Smooth muscle cell (in vitro differentiated cells): ENCODE measurements around the gene TMEM100. TPM values are rescaled to one million over a fixed set of nuclear protein-coding genes. Genes with fewer than 3 reads are reported as not detected.

Experiments used
- DNase-seq: peaks from one replicate; lab custom pipeline; 2025; ENCODE audit not compliant: unreplicated experiment; lab: John Stamatoyannopoulos, UW
- H2AFZ ChIP-seq: fragments of 200-600 bp; sonication (generic); 2 replicates; pipeline ENCODE4 v1.6.0; 2016; ENCODE audit warnings: antibody characterized with exemption, low read depth, mild to moderate bottlenecking
- H3F3A ChIP-seq: fragments of 200-600 bp; sonication (generic); 2 replicates; pipeline ENCODE4 v1.6.0; 2017; ENCODE audit warnings: antibody characterized with exemption, low read depth
- H3K27ac ChIP-seq: fragments of 200-600 bp; sonication (generic); 2 replicates; pipeline ENCODE4 v1.5.1; 2016; ENCODE audit warnings: low read depth, mild to moderate bottlenecking
- H3K27me3 ChIP-seq: fragments of 200-600 bp; sonication (generic); 2 replicates; pipeline ENCODE4 v1.6.1; 2016; ENCODE audit warnings: low read depth, mild to moderate bottlenecking
- H3K36me3 ChIP-seq: fragments of 200-600 bp; sonication (generic); 2 replicates; pipeline ENCODE4 v1.5.1; 2016; ENCODE audit warnings: low read depth
- H3K4me1 ChIP-seq: fragments of 200-600 bp; sonication (generic); 2 replicates; pipeline ENCODE4 v1.5.1; 2016; ENCODE audit warnings: low read depth
- H3K4me2 ChIP-seq: fragments of 200-600 bp; sonication (generic); 2 replicates; pipeline ENCODE4 v1.6.0; 2016; ENCODE audit warnings: mild to moderate bottlenecking
- H3K4me3 ChIP-seq: fragments of 200-600 bp; sonication (generic); 2 replicates; pipeline ENCODE4 v1.5.1; 2016; ENCODE audit warnings: mild to moderate bottlenecking
- H3K79me2 ChIP-seq: fragments of 200-600 bp; sonication (generic); 2 replicates; pipeline ENCODE4 v1.6.0; 2016; ENCODE audit warnings: low read depth, mild to moderate bottlenecking
- H3K9ac ChIP-seq: fragments of 200-600 bp; sonication (generic); 2 replicates; pipeline ENCODE4 v1.6.0; 2016; ENCODE audit warnings: low read depth
- H3K9me3 ChIP-seq: fragments of 200-600 bp; sonication (generic); replicated peaks from 2 replicates; pipeline ENCODE4 v1.5.1; 2016; ENCODE audit warnings: low read depth
- H4K20me1 ChIP-seq: fragments of 200-600 bp; sonication (generic); 2 replicates; pipeline ENCODE4 v1.6.0; 2016; ENCODE audit warnings: low read depth
- CTCF ChIP-seq: fragments of 200-600 bp; sonication (generic); IDR thresholded peaks from 2 replicates; pipeline ENCODE4 v1.5.1; 2017; ENCODE audit warnings: borderline replicate concordance, mild to moderate bottlenecking, antibody characterized with exemption; ENCODE audit not compliant: insufficient read depth, poor library complexity, severe bottlenecking
- WGBS: methylation state at CpG from one replicate; pipeline ENCODE4 v1.1.7; 2016; ENCODE audit warnings: low lambda C conversion rate; 5-methylcytosine and 5-hydroxymethylcytosine counted together
- polyA plus RNA-seq: library from polyadenylated mRNA; unstranded; fragments of >200 nt; fragmentation: Nextera tagmentation; extraction: Ambion mirVana; gene quantifications from 2 replicates; pipeline ENCODE4 v1.2.1, GENCODE V29; 2016
- total RNA-seq: library from RNA; depleted of rRNA; stranded (reverse); fragments of >200 nt; gene quantifications from 2 replicates; pipeline ENCODE4 v1.2.3, GENCODE V29; 2014

TMEM100 gene
- total and polyA plus RNA-seq, 2 experiments from 2014 or later = 1.9 to 2.9 TPM

DNA sequence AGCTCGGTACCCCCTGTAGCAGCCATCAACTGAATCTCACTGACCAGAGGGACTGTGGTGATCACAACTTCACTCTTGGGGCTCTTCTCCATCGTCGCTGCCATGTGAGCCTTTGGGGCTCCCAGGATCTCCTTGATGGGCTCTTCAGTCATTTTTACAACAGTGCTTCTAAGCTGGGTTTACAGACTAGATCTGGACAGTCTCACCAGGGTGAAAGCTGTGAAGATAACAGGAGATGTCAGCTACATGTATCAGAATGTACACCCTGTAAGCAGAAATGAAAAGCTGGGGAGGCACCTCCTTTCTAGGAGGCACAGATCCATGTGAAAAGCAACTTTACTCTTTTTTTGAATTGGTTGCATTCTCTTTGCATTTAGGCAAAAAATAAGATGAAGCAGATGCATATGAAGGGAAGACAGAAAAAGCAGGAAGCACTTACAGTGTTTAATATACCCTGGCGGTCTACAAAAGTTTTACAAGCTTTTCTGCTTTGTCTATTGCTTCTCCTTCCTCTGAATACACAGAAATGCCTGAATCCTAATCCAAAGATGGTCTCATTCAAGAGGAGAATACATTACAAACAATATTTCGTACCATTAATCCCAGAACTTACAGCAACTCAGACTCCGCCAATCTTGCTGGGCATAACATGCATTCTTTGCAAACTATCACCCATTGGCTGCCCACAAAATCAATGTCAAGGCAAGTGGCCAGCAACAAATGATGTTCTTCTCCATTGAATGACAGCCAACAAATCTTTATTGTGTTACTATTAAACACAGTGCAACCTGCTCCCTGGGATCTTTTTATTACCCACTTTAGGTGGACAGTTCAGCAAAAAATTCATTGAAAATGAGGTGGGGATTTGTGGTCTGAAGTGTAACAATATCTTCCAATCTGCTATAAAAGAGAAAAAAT is 1.5 kb downstream of the TMEM100 start:
- WGBS = 23% methylated on average over 6 of the region's 6 CpGs
- Histone ChIP-seq H3K36me3 (no peaks in the 10 kb centered on the region), H2AFZ (peak overlapping the region; percentile 59), H3K4me3 (peak overlapping the region; percentile 47), H4K20me1 (no peaks in the 10 kb centered on the region), H3K27me3 (no peaks in the 10 kb centered on the region), H3F3A (peaks cover 30% of the 10 kb centered on the region), H3K9me3 (no peaks in the 10 kb centered on the region), H3K4me2 (peak overlapping the region; percentile 91), H3K27ac (peak overlapping the region; percentile 83), H3K9ac (peak overlapping the region; percentile 59), H3K79me2 (peaks cover 4% of the 10 kb centered on the region), H3K4me1 (peaks cover 23% of the 10 kb centered on the region)
- no peak for TF ChIP-seq CTCF
- no peak for DNase-seq

GRCh38 chr17:55717898-55718735 is 4.5 kb downstream of the TMEM100 start:
- no peaks in the 10 kb centered on the region for H3K9me3 ChIP-seq
- H3F3A ChIP-seq = peaks cover 21% of the 10 kb centered on the region
- no peak overlapping the region for H3K27ac ChIP-seq
- H3K36me3 ChIP-seq = no peaks in the 10 kb centered on the region
- 57% methylated on average over 11 of the region's 11 CpGs for WGBS
- H3K79me2 ChIP-seq = peaks cover 4% of the 10 kb centered on the region
- no peak overlapping the region for H3K9ac ChIP-seq
- H3K4me1 ChIP-seq = peaks cover 23% of the 10 kb centered on the region
- no peak overlapping the region for H2AFZ ChIP-seq
- H3K4me2 ChIP-seq = no peak overlapping the region
- H3K27me3 ChIP-seq = no peaks in the 10 kb centered on the region
- H4K20me1 ChIP-seq = no peaks in the 10 kb centered on the region
- H3K4me3 ChIP-seq = no peak overlapping the region
- DNase-seq = peak; percentile 39
- peak; percentile 92 for TF ChIP-seq CTCF

DNA sequence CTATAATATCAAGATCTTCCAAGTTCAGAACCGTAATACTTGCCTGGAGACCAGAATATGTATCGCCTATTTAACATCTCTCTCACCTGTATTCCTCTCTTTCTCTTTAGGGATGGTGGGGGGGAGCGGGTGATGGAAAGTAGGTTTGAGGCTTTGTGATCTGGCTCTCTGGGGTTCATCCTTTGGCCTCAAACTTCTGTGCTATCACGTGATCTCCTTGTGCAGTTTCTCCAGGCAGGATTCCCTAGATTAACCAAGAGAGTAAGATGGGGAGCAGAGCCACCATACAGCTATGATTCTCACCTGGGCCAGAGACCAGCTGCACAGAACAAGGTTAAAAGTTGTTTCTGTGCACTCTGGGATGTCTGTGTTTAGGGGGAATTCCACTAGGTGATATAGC is 5.2 kb downstream of the TMEM100 start:
- no peak overlapping the region for H3K4me2 ChIP-seq
- no peaks in the 10 kb centered on the region for H3K27me3 ChIP-seq
- H3K9me3 ChIP-seq = no peaks in the 10 kb centered on the region
- H3K4me1 ChIP-seq = peaks cover 21% of the 10 kb centered on the region
- peaks cover 20% of the 10 kb centered on the region for H3F3A ChIP-seq
- no peak overlapping the region for H2AFZ ChIP-seq
- H3K27ac ChIP-seq = no peak overlapping the region
- no peak overlapping the region for H3K4me3 ChIP-seq
- no peaks in the 10 kb centered on the region for H3K36me3 ChIP-seq
- 87% methylated on average over 4 of the region's 4 CpGs for WGBS
- H3K79me2 ChIP-seq = peaks cover 4% of the 10 kb centered on the region
- H4K20me1 ChIP-seq = no peaks in the 10 kb centered on the region
- no peak overlapping the region for H3K9ac ChIP-seq
- TF ChIP-seq CTCF = no peak
- no peak for DNase-seq
